ENCODE results near the gene SLX9.

Gene SLX9

DNA sequence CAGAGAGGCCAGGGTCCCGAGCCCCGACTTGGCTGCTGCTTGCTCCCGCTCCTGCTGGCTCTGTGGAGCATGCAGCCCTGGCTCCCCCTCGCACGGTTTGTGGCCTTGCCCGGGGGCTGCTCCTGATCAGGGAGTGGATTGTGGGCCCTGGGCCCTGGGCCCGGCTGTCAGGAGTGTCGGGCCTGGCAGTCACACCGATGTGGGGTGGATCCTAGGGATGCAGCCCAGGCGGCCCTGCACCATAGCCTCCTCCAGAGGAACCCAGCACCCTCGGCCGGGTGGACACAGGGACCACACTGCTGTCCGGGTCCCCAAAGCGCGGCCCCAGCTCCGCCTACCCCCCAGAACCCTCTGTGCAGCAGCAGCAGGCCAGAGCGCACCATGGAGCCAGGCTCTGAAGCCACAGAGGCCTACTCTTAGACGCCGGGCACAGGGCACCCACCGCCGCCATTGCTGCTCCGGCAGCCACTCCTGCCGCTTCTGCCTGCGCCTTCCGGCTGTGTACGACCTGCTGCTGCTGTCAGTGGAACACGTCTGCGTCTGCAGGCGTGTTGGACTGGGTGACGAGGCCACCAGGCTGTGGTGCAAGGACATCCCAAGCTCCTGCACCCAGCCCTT lies 9.4 kb downstream of the SLX9 start:
- no peak for DNase-seq

DNA sequence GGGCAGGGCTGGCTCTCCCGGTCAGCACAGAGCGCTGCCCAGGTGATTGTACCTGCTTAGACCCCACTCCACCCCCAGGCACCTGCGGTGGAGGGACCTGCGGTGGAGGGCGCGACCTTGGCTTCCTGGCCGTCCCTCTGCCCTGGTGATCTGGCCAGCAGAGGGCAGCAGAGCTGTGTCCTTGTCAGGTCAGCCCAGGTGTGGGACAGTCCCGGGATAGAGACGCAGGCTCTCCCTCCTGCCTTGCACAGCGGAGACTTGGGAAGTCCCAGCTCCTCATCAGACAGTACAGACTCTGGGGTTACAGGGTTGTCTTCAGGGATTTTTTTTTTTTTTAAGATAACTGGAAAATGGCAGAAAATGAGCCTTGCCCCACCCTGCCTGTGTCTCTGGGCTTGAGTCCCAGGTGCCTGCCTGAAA lies 10.0 kb downstream of the SLX9 start:
- peak; percentile 59 for DNase-seq

DNA sequence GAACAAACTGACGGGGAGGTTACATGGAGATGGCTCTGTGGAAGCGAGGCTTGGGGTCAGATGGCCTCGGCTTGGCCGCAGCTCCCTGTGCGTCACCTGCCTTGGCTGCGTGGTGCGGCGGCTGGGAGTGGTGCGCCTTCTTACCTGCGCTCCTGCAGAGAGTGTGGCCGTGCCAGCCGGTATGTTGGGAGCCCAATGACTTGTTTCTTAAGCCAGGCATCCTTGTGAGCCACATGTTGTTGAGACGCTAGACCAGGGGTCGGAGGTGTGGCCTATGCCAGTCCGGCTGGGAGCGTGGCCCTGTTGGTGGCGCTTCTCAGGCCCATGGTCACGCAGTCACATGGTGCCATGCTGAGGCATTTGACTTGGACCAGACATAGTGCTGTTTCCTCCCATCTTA lies 10.5 kb downstream of the SLX9 start:
- DNase-seq: no peak

DNA sequence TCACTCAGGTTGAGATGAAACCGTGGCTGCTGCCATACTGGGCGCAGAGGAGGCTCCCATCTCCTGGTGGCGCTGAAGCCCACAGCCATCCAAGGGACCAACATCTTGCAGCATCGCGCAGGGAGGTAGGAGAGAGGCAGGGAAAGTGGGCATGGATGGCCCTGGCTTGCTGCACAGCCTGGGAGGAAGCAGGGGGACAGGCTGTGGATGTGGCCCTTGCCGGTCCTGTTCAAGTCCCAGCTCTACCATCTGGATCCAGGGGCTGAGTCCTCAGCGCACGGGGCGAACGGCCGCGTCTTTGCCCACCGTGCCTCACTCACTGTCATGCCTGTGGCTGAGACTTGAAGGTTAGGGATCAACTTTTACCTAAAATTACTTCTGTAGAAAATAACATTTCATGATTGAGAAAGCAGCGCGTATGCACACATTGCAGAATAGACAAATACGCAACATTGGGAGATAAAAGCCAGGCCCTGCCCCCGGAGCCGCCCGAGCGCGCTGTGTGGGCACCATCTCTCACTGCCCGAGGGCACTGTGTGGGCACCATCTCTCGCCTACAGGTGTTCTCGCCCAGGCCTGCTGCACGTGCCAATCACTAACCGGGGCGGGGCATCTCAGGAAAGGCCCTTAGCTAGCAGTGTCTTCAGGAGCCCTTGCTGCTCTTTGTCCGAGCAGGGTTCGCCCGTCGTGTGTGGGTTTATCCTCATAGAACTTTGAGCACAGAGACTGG lies 11.5 kb downstream of the SLX9 start:
- no peak for DNase-seq

DNA sequence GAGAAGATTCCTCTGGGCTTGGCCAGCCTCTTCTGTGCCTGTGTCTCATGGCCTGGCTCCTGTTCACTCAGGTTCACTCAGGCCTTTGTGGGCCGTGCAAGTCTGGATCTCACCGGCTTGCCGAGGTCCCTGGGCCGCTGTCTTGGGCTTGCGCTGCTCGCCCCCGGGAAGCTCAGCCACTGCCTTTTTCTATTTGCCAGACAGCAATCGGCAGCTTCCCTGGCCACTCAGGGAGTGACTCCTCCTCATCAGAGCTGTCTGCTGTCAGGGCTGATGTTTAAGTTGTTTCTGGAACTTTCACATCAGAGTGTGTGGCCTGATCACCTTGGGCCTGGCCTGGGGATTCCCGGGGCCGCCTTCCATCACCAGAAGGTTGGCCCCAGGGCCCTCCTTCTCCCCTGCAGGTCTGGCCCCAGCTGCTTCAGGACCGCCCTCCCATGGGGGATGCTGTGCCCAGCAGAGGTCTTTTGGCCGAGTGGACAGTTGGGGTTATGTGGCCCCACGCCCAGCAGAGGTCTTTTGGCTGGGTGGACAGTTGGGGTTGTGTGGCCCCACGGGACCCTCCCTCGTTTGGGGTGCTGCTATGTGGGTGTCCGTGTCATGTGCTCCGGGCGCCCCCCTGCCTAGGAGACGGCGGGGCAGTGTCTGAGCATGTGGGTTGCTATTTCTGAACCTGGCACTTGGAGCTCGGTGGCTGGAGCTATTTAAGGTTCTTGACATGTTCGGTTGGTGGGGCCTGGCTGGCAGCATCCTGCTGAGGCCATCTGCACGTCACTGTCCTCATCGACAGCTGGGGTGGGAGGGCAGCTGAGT lies 12.5 kb downstream of the SLX9 start:
- DNase-seq: peak; percentile 41

DNA sequence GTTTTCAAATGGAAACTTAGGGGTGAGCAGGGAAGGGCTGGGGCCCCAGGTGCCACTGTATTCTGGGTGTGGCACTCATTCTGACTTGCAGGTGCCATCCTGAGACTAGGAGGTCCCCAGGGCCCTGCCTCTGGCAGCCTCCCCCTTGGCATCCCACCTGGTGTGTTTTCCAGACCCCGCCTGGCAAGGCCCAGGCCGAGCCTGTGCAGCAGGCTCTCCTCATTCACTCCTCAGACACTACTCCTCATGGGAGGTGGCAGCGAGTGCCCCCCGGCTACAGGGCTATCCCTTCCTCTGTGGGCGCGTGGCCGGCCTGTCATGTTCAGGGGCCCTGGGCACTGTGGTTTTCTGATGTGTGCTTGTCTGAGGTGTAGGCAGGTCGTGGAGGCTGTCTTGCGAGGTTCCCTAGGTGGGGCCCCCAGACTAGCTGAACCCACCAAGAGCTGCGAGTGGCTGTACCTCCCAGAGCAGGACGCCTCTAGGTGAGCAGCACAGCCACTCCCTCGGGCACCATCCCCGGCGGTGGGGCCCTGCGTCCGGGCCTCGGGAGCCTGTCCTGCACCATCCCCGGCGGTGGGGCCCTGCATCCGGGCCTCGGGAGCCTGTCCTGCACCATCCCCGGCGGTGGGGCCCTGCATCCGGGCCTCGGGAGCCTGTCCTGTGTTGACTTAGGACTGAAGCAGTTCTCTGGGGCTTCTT lies 13.2 kb downstream of the SLX9 start:
- no peak for DNase-seq

DNA sequence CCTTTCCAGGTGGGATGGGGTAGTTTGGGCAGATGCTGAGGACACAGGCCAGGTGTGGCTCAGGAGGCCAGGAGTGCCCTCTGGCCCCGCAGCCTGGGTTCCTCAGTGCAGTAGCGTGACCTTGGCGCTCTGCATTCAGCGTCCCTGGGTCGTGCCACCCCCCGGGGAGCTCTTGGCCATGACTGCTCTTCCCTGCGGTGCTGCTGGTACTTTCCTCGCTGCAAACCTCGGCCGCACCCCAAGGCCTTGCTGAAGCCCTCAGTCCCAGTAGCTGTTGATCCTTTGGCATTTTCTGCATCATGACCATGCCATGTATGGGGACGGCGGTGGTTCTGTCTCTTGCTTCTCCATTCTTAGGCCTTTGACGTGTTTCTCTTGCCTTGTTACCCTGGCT lies 13.8 kb downstream of the SLX9 start:
- no peak for DNase-seq

DNA sequence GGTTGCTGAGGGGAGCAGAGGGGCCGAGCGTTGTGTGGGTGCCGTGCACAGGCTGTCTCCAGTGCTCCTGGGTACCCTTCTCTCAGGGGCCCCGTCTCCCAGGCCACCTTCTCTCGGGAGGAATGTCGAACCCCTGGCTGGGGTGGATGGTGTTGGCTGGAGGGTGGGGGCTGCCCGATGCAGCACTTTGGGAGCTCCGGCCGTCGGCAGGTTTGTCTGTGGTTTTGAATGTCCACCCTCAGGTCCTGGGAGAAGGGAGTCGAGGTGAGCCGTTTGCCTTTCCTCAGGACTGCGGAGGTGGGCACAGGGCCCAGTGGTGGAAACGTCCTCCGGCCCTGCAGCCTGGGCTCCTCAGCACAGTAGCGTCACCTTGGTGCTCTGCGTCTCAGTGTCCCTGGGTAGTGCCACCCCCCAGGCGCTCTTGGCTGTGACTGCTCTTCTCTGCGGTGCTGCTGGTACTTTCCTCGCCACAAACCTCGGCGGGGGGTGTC lies 14.5 kb downstream of the SLX9 start:
- no peak for DNase-seq

DNA sequence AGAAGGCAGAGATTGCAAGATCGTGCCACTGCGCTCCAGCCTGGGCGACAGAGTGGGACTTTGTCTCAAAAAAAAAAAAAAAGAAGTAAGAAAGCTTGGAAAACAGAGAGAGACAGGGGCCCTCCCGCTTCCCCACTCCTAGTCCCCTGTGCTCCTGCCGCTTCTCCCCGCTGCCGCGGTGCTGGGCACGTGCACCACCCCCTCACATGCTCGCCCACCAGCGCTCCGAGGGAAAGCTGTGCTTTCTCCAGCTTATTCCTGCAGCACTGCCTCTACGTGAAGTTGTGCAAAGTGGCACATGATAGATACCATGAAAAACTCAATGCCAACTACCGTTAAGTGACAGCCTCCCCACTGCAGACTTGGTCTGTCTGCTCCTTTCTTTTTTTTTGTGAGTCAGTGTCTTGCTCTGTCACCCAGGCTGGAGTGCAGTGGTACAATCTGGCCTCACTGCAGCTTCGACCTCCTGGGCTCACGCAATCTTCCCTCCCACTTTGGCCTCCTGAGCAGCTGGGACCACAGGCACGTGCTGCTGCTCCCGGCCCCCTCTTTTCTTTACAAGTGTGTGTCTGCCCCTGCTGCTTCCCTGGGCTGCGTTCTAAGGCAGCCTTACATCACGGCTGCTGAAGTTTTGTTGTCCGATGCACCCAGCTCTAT lies 15.4 kb downstream of the SLX9 start:
- DNase-seq: no peak

DNA sequence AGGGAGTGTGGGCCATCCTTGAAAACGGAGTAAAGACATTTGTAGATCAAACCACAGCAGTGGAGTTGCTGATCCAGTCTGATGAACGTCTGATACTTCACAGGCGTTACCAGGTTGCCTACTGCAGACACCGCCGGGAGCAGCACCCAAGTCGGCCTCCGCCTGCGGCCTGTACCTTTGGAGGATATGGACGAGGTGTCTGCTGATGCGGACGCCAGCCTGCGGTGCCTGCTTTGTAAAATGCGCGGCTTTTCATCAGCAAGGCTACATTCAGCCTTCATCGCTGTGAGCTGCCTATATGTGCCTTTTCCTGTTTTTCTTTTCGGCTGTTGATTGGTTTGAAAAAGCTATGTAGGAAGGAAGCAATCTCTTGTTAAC lies 16.0 kb downstream of the SLX9 start:
- DNase-seq: no peak

DNA sequence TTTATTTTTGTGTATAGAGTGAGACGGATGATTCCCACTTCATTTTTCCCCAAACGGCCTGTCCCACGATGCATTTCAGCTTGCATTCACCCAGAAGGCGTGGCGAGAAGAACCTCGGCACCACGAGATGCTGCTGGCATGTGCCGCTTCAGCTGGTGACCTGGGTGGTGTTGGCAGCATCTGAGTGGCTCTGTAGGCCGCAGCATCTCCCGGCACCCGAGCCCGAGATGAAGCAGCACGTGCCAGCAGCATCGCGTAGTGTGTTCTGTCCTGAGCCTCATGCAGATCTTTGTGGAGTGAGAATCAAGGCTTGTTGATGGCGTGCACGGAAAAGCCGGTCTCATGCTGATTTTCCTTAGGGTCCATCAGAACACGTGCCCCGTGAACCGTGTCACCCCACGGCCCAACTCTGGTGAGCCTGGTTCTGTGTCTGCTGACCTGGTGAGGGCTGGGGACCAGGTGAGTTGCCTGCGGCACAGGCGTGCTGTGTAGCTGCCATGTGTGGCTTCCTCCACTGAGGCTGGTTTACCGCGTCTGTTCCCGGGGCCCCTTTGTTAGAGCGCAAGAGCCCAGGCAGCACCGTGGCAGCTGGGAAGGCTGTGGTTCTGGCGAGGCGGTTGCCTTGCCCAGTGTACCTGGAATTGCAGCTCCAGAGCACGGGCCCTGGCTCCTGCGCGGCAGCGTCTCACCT lies 16.7 kb downstream of the SLX9 start:
- no peak for DNase-seq

DNA sequence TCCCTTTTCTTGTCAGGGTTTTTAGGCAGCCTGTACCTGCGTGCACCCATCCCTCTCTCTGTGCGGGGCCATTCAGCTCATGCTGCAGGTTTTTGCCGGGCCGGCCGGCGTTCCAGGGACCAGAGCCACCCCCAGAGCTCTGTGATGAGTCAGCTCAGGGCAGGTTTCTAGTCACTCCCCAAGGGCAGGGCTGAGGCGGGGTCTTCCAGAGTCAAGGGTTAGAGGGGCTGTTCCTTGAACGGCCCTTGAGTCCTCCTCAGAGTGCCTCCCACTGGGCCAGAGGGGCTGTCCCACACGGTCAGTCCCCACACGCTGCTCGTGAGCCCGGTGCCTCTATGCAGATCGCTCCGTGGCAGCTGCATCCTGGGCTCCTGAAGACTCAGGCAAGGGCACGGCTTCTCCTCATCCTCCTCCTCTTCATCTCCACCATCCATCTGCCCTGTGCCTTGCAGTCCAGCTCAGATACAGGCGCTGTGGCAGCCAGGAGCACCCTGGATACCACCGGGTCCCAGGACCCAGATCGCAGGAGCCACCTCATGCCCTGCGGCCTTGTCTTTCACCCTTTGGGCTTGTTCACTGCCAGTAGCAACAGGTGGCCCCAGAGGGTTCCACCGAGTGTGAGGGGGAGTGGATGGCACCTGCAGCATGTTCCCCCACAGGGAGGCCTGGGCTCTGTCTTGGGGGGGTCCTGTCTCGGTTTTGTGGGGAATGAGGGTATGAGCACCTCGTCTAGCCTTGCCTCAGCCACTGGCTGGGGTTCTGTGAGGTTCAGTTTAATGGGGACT lies 17.4 kb downstream of the SLX9 start:
- DNase-seq: no peak

DNA sequence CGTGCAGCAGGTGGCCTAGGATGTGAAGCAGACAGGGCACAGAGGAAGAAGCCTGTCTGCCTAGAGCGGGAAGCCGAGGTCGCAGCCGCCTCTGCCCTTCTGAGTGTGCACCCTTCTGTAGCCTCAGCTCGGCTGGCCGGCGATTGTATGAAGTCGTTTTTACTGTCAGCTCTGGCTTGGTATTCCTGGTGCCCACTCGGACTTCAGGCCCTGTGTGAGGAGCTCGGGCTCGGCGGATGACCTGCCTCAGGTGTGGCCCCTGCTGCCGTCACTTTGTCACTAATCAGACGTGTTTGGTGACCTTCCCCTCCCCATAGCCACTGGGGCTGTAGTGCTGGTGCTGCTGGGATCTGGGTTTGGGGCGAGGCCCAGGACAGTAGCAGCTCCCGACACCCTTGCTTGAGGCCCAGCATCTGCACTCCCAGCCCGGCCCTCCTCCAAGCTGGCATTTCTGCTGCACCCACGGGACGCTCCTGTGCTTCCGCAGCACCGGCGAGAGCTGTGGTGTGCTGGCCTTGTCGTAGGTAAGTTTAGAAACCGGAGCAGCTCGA lies 18.1 kb downstream of the SLX9 start:
- DNase-seq: no peak

DNA sequence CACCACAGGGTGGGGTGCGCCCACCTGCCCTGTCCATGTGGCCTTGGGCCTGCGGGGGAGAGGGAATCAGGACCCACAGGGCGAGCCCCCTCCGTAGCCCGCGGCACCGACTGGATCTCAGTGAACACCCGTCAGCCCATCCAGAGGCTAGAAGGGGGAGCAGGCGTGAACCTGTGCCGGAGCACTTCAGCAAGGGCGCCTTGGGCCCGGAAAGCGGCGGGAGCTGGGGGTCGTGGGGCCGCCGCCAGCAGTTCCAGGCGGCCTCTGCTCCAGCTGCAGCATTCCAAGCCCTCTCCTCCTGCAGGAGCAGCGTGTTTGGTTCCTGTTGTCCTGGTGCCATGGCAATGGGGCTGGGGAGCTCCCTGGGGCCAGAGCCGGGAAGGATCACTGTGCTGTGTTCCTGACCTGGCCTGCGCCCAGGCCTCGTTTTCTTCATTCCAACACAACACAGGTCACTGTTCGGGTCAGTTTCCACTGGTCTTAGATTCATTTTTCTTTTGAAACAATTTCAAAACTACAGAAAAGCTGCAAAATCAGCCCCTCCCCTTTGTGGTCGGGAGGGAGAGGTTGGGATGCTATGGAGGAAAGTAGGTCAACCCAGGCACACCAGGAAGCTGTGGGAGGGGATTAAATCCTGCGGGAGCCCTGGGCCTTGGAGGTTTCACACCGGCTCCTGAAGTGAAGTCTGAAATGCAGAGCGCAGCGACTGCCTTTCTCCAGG lies 18.8 kb downstream of the SLX9 start:
- no peak for DNase-seq

DNA sequence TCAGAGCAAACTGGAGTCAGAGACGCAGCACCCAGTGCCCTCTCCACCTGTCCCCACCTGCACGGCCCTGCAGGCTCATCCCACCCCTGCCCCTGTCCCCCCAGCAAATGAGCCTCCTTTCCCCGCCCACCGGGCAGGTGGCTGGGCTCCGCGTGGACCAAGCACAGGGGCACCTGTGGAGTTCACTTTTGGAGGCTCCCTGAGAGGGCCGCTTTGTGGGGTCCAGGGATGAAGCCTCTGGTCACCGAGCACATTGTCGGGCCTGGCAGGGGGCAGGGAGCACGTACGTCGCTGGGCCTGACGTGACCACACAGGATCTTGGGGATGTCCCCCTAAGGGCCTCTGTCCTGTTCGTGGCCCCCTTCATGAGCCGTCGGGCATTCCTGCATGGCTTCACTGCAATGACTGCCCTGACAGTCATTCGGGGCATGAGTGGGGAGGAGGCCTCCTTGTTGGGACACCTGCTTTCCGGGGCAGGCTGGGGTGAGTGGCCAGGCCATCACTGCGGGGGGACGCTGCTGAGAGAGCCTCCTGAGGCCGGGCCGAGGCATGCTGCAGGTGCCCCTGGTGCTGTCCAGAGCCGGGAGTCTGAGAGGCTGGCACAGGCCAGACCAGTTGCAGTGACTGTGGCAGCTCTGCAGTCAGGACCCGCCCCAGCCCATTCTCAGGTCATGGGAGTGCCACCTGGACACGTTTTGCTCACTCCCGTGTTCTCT lies 19.7 kb downstream of the SLX9 start:
- no peak for DNase-seq

DNA sequence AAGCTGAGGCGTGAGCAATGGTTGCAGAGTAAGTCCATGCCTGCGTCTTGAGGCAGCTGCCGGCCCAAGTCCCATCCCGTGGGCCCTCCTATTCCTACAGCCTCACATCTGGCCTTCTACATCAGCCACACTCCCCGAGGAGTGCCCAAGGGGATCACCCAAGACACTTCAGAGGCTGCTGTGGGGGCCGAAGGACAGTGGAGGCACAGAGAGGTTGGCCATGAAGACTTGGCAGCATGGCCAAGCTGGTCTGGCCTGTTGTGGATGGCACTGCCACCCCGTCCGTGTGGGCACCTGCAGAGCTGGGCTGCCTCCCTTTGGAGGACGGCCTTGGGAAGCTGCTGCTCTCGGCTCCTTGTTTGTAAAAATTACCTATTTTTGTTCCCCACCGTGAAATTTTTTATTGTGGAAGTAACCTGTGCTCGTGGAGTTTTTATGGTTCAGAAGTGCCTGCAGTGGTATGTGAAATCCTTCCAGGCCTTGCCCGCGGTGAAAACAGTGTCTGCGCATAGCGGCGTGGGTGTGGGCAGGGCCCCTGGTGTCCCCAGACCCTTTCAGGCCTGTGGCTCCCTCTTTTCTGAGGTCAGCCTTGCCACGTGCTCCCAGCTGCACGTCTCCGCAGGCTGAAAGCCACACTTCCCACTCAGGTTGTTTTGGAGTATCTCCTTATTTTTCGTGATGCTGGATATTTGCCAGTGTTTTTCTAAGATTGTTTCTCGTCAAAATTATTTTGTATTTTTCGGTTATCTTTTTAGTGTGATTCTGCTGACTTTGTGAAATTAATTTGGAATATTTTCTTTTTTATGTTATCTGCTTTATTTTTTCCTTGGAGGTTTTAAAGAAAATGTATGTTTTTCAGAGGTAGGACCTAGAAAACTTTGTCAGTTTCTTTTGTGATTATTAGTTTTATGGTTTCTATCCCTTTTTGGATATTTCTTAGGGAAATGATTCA lies 20.6 kb downstream of the SLX9 start:
- no peak for DNase-seq

DNA sequence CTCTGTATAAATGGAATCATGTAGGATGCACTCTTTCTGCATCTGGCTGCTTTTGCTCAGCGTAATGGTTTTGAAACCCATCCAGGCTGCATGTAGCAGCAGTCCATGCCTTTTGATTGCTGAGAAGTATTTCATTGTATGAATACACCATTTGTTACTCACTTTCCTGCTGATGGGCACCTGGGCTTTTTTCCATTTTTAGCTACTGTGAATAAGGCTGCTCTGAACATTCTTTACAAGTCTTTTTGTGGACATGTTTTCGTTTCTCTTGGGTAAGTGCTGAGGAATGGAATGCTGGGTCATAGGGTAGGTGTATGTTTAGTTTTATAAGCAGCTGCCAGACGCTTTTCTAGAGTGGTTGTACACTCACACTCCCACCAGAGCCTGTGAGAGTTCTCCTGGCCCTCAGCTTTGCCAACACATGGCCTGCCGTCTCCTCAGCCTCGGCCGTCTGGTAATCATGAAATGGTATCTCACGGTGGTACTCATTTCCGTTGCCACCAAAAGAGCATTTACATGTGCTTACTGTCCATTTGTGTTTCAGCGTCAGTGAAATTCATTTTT lies 22.7 kb downstream of the SLX9 start:
- DNase-seq: no peak

DNA sequence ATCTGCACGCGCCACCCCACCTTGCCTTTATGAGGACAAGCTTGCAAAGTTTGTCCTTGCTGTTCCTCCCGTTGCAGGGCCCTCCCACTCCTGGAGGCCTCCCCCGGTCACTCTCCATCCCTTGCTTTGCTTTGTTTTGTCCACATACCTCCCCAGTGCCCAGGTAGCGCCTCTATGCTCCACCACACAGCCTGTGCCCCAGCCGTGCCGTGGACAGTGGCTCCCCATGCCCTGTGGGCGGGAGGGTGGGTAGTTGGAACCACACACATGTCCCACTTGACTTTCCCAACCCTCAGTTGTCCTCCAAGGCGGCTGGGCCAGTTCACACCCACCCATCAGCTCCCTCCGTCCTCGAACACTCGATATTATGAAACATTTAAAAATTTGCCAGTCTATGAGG lies 24.6 kb downstream of the SLX9 start:
- no peak for DNase-seq

Data from NCI-H69 (cell line).